ENCODE data around the gene PPIP5K2.

Gene PPIP5K2

DNA sequence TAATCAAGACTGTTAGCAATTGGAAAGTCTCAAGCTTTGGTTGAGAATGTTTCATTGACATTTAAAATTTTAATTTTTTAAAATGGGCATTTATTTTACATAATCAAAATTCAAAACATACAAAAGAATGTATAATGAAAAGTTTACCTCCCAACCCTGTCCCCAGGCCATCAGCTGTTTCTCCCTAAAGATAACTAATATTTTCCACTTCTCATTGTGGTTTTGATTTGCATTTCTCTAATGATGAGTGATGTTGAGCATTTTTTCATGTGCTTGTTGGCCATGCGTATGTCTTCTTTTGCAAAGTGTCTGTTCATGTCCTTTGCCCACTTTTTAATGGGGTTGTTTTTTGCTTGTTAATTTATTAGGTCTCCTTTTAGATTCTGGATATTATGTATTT is 127.0 kb downstream of the PPIP5K2 start:
- DNase-seq (ENCODE audit: low read depth) = no peak

DNA sequence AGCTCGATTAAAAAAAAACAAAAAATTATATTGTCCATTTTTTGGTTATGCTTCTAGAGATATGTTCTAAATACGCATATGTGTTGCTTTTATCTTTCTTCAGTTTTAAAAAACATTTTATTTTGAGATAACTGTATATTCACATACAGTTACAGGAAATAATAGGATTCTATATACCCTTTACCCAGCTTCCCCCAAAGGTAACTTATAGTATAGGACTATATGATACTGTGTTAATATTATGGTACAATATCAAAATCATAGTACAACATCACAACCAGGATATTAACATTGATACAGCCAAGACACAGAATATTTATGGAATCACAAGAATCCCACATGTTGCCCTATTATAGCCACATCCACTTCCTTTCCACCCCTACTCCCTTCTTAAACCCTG is 129.0 kb downstream of the PPIP5K2 start:
- DNase-seq (ENCODE audit: low read depth) = no peak

DNA sequence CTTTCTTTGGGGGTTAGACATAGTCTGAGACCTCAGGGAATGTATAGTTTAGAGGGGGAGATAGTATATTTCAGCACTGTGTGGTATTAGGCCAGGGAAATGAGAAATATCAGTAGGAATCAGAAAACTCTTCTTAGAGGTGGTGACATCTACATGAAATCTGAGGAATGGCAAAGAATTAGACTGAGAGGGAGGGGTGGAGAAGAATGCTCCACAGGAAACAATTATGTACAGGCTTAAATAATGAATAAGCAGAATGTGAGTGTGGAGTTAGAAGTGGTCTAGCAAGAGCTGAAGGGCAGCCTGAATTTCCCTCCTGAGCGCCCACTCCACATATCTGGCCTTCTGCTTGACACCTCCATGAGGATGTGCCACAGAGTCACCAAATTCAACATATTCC is 134.8 kb downstream of the PPIP5K2 start:
- no peak for DNase-seq (ENCODE audit: low read depth)

DNA sequence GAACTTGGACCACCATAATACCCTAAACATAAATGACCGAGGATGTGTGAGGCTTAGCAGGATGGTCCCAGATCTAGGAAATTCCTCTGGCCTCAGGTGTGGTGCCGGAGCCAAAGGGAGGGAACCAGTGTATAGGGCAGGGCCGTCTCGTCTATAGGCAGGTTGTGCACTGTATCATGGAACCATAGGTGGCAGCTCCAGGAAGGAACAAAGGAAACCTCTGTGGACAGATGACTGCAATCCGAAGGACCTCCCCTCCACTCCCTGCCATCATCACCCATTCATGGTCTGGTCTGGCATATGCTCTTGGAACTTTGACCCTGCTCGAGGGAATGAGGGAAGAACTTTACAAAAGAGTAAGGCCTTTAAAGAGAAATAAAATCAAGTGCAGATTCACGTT is 135.6 kb downstream of the PPIP5K2 start:
- no peak for DNase-seq (ENCODE audit: low read depth)

DNA sequence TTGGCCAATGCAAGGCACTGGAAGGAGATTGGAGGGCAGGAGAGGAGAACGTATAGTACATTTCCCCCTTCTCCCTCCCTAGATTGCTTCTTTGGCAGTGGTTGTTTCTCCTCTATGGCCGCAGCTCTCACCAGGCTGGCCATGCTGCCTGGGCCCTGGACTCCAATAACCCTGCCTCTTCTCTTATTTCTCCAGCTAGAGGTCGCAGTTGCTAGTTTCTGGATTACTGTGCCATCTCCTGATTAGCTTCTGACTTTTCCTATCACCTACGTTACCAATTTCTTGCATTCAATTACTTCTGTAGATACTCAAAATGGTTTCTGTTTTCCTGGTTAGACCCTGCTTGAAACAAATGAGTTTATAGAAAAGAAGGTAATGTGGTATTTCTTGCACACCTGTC is 136.1 kb downstream of the PPIP5K2 start:
- no peak for DNase-seq (ENCODE audit: low read depth)

DNA sequence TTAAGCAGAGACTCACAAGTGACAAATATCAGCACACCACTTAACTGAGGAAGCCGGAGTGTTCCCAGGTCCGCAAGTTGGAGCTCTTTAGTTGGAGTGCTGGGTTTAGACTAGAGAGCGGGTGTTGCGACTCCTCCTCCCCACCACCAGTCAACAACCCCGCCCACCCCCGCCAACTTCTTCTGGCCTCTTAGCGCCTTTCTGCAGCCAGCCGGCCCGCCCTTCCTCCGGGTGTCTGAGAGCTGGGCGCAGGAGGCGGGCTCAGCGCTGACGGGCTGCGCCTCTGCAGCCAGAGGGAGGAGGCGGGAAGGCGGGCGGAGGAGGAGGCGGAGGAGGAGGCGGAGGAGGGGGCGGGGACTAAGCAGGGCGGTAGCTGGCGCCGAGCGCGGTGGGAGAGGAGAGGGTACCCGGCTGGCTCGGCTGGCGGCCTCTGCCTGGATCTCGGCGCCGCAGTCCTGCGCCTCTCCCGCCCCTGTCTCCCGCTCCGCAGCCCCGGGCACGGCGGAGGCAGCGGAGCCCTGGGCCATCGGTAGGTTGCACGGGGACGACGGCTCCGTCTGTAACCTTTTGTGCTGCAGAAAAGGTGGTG is 138.4 kb downstream of the PPIP5K2 start, which contains the start of gene MACIR:
TSS of gene MACIR (plus strand) at position 396 of the 589 bp plus-strand sequence. CDS start 17,157 bp downstream, outside the sequence.
- DNase-seq (ENCODE audit: low read depth) = peak; percentile 84

DNA sequence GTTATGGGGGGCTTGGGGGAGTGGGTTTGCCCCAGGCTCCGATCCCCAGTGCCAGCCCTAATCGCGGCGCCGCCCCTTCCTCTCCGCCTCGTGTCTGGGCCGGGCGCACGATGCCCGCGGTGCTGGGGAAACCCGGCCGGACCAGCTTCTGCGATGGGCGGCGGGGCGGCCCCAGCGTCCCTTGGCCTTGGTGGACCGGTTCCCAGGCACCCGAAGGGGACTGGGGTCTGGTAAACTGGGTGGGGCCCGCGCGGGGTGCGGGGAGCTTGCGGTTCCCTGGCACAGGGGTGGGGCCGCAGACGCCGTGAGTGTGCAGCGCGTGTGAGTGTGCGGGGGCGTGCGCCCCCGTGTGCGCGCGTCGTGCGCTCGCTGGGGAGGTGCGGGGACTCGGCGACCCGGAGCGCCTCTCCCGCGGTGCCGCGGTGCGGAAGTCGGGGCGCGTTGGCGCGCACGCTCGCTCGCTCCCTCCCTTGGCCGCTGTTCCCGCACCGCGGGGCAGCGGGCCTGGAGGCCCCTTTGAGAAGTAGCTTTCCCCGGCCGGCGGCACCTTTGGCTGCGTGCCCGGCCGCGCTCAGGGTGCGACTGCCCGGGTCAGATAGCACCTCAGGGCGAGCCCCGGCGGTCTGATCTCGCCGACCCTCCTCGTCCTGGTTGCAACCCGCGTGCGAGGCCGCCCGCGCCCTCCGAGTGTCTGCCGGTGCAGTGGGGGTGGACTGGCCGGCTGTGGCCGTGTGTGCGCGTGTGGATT is 139.0 kb downstream of the PPIP5K2 start:
- DNase-seq (ENCODE audit: low read depth) = peak; percentile 49

DNA sequence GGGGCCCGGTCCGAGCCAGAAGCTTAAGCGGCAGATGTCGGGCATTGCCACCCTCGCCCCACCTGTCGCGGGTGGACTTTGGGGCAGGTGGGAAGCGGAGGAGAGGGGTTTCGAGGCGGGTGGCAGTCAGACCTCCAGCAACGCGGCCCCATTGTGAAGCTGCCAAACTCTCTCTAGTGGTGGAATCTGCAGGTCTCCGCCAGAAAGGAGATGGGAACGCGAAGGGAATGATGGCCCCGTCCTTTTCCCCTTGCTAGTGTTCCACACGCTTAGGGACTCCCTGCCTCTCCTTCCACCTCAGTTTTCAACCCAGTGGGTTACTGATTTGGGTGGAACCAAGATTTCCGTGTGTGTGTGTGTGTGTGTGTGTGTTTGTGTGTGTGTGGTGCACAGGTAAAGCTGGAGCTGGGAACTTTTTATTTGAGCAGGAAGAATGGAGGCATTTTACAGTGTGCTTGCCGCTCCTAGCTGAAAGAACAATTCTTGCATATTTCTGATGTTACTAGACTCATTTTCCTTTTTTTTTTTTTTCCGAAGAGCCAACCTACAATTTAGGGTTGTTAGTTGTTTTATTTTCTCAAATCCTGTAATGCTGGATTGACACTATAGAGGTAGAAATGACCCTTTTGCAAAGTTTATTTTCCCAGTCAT is 139.7 kb downstream of the PPIP5K2 start:
- no peak for DNase-seq (ENCODE audit: low read depth)

DNA sequence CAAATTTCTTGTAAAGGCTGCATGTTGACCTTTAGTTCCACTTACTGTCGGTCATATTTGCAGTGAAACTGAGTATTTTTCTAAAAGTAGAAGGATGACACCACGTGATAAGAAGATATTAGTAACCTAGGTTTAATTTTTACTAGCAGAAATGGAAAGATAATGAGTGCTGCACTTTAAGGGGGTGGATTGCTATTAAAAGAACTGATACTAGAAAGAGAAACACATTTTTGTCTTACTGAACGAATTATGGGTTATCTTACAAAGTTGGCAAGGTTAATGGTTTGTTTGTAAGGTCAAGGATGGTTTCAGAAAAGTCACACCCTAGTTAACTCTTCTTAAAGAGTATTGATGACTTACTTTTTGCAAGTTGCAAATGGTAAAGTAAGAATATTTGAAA is 140.8 kb downstream of the PPIP5K2 start:
- no peak for DNase-seq (ENCODE audit: low read depth)

All from activated T-helper 9 cell treated with anti-CD3 and anti-CD28 coated beads, Interleukin-2, amount 50 U/mL, for 16 hours (primary cell).